ENCODE data around the gene C17orf78. TPM values are rescaled to one million over a fixed set of nuclear protein-coding genes. Genes with fewer than 3 reads are reported as not detected.

Gene C17orf78
- polyA plus RNA-seq, 1 of the 3 experiments (the other 2 are of a cell fraction): not detected

DNA sequence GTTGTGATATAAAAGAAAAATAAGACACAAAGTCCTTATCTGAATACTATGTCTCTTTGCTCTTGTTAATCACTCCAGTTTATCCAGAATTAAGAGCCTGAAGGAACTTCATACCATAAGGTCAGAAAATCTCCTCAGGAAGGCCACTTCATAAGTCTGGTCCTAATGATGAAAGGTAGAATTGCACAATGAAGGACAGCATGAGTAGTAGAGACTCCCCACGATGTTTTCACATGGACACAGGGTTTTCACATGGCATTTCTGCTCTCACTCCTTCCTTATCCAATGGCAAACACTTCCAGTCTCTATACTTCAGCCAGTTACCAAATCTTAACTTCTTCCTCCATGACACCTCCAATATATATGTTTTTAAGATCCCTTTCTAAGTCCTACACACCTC, 10.2 kb upstream of the C17orf78 start:
- H3K4me3 ChIP-seq (ENCODE audit: low read depth in 2 of 2, low read length in 1 of 2): no peak overlapping the region
- H3K9me3 ChIP-seq: no peaks in the 10 kb centered on the region
- no peaks in the 10 kb centered on the region for H3K9me2 ChIP-seq
- 55% methylated on average over 1 of the region's 1 CpG for WGBS (ENCODE audit: low lambda C conversion rate)
- H3F3A ChIP-seq (replicated peaks; ENCODE audit: insufficient read depth): no peaks in the 10 kb centered on the region
- no peaks in the 10 kb centered on the region for H4K20me1 ChIP-seq (ENCODE audit: insufficient read depth)
- H3K9ac ChIP-seq: no peak overlapping the region
- CTCF ChIA-PET: interaction anchor here (0.7 to 2.5 kb wide), 2 partner anchors 8 to 10 kb away, joined by 3 to 7 read pairs; partner anchors contain the start of gene C17orf78
- no peak for DNase-seq
- H3K27ac ChIP-seq (ENCODE audit: low read depth in 2 of 2, low read length in 1 of 2): no peak overlapping the region
- TF ChIP-seq, protein P1, sequence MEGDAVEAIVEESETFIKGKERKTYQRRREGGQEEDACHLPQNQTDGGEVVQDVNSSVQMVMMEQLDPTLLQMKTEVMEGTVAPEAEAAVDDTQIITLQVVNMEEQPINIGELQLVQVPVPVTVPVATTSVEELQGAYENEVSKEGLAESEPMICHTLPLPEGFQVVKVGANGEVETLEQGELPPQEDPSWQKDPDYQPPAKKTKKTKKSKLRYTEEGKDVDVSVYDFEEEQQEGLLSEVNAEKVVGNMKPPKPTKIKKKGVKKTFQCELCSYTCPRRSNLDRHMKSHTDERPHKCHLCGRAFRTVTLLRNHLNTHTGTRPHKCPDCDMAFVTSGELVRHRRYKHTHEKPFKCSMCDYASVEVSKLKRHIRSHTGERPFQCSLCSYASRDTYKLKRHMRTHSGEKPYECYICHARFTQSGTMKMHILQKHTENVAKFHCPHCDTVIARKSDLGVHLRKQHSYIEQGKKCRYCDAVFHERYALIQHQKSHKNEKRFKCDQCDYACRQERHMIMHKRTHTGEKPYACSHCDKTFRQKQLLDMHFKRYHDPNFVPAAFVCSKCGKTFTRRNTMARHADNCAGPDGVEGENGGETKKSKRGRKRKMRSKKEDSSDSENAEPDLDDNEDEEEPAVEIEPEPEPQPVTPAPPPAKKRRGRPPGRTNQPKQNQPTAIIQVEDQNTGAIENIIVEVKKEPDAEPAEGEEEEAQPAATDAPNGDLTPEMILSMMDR (IDR thresholded peaks at IDR 0.05): no peak
- TF ChIP-seq JUND (IDR thresholded peaks at IDR 0.05) (no peak), SMC3 (IDR thresholded peaks at IDR 0.05; ENCODE audit: low read depth, low read length) (no peak), CHD2 (IDR thresholded peaks at IDR 0.05; ENCODE audit: low read length, partially characterized antibody) (no peak), ELF1 (IDR thresholded peaks at IDR 0.05) (no peak)
- H3K4me2 ChIP-seq: no peak overlapping the region
- no peaks in the 10 kb centered on the region for H3K4me1 ChIP-seq (ENCODE audit: control insufficient read depth in 1 of 2, insufficient read depth in 2 of 2, low read depth in 1 of 2, low read length in 1 of 2)
- POLR2A ChIA-PET: no interaction called here
- no peaks in the 10 kb centered on the region for H3K79me2 ChIP-seq (ENCODE audit: insufficient read depth)
- H3K27me3 ChIP-seq (ENCODE audit: insufficient read depth): no peaks in the 10 kb centered on the region
- H2AFZ ChIP-seq (ENCODE audit: low read depth): no peak overlapping the region
- no peaks in the 10 kb centered on the region for H3K36me3 ChIP-seq (replicated peaks in 1 of 2; ENCODE audit: control insufficient read depth in 1 of 2, insufficient read depth in 2 of 2, low read length in 1 of 2)

DNA sequence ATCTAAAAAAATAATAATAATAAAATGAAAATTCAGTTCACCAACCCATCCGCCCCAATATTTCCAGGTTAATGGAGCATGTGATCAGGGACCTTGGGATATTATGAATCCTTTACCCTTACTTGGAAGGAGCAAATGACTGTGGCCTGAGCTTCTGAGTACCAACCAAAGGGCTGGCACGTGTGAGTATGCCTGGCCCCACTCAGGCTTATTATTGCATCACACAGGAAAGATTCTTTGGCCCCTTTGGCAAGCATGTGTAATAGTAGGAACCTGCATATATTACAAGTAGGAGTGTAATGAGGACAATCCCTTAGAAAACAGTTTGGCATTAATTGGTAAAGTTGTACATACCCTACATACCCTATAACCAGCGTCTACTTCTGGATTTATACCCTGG, 7.2 kb upstream of the C17orf78 start:
- H3K4me3 ChIP-seq (ENCODE audit: low read depth in 2 of 2, low read length in 1 of 2): no peak overlapping the region
- H2AFZ ChIP-seq (ENCODE audit: low read depth): no peak overlapping the region
- H3K79me2 ChIP-seq (ENCODE audit: insufficient read depth): no peaks in the 10 kb centered on the region
- WGBS (ENCODE audit: low lambda C conversion rate): 95% methylated on average over 2 of the region's 3 CpGs
- H3K36me3 ChIP-seq (replicated peaks in 1 of 2; ENCODE audit: control insufficient read depth in 1 of 2, insufficient read depth in 2 of 2, low read length in 1 of 2): no peaks in the 10 kb centered on the region
- no peak overlapping the region for H3K9ac ChIP-seq
- no peaks in the 10 kb centered on the region for H4K20me1 ChIP-seq (ENCODE audit: insufficient read depth)
- ChIA-PET CTCF (interaction anchor here (1.9 kb wide), 1 partner anchor 29 kb away, joined by 9 read pairs; no protein-coding TSS in a partner anchor), POLR2A (no interaction called here)
- no peak for TF ChIP-seq GATA2 (CRISPR knock-in tag; IDR thresholded peaks at IDR 0.05)
- no peak for TF ChIP-seq EZH2phosphoT487 (IDR thresholded peaks at IDR 0.05; ENCODE audit: borderline replicate concordance, low read depth)
- no peak for TF ChIP-seq SIN3A (IDR thresholded peaks at IDR 0.05; ENCODE audit: borderline replicate concordance, low read depth, low read length)
- TF ChIP-seq TEAD4 (IDR thresholded peaks at IDR 0.05; ENCODE audit: borderline replicate concordance, insufficient read depth): no peak
- TF ChIP-seq RFX5 (IDR thresholded peaks at IDR 0.05; ENCODE audit: low read length): no peak
- no peak for TF ChIP-seq FOXJ3 (CRISPR knock-in tag; IDR thresholded peaks at IDR 0.05)
- H3K4me1 ChIP-seq (ENCODE audit: control insufficient read depth in 1 of 2, insufficient read depth in 2 of 2, low read depth in 1 of 2, low read length in 1 of 2): no peaks in the 10 kb centered on the region
- no peak for DNase-seq
- no peak overlapping the region for H3K4me2 ChIP-seq
- H3K9me2 ChIP-seq: no peaks in the 10 kb centered on the region
- H3K9me3 ChIP-seq: no peaks in the 10 kb centered on the region
- H3K27me3 ChIP-seq (ENCODE audit: insufficient read depth): no peaks in the 10 kb centered on the region
- H3F3A ChIP-seq (replicated peaks; ENCODE audit: insufficient read depth): peaks cover 4% of the 10 kb centered on the region
- H3K27ac ChIP-seq (ENCODE audit: low read depth in 2 of 2, low read length in 1 of 2): no peak overlapping the region

All from SK-N-SH (cell line).